ENCODE measurements around the gene BCAS3.

DNA sequence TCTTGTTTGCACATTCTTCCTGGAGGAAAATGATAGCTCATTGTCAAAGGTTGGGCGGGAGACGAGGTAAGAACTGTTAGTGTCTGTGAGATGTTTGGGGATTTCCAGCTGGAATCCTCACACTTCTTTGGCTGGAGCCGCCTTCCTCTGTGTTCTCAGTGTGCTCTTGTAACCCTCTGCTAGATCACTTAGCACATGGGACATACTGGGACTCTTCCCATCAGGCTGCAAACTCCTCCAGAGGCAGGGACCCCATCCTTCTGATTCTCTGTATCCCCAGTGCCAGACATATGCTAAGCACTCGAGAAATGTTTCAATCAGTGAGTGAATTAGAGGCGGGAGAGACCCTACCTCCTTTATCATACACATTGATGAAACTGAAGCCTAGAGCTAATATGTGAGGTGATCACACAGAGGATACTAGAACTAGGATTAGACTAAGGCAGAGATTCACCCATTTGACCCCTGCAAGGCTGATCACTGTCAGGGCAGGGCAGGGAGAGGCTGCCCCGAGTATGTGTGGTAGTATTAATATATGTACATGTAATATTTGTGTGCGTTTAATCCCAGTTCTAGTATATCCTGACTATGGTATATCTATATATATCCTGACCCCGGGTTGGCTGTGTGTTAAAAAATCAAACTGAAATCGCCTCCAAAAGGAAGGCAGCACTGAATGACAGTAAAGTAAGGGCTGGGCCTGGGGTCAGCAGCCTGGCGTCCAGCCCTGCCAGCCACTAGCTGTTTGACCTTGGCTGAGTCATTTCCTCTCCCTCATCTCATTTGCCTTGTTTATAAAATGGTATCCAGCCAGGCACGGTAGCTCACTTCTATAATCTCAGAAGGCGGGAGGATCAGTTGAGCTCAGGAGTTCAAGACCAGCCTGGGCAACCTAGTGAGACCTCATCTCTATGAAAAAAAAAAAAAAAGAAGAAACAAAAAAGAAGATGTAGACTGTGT lies 646.5 kb downstream of the BCAS3 start:
- TF ChIP-seq, protein P1, sequence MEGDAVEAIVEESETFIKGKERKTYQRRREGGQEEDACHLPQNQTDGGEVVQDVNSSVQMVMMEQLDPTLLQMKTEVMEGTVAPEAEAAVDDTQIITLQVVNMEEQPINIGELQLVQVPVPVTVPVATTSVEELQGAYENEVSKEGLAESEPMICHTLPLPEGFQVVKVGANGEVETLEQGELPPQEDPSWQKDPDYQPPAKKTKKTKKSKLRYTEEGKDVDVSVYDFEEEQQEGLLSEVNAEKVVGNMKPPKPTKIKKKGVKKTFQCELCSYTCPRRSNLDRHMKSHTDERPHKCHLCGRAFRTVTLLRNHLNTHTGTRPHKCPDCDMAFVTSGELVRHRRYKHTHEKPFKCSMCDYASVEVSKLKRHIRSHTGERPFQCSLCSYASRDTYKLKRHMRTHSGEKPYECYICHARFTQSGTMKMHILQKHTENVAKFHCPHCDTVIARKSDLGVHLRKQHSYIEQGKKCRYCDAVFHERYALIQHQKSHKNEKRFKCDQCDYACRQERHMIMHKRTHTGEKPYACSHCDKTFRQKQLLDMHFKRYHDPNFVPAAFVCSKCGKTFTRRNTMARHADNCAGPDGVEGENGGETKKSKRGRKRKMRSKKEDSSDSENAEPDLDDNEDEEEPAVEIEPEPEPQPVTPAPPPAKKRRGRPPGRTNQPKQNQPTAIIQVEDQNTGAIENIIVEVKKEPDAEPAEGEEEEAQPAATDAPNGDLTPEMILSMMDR (IDR thresholded peaks at IDR 0.05; ENCODE audit: low read depth, low read length, poor library complexity, severe bottlenecking): no peak
- TF ChIP-seq EZH2phosphoT487 (IDR thresholded peaks at IDR 0.05; ENCODE audit: borderline replicate concordance, low read length): no peak

Data from DOHH2 (cell line).